AG09309 (cell line): ENCODE data around the gene OR6N2.

ENCODE experiments used
- DNase-seq: peaks from one replicate; pipeline ENCODE4 v3.0.0-alpha.2; 2010; ENCODE audit warnings: low read depth
- H3K4me3 ChIP-seq: 2 replicates; pipeline ENCODE4 v1.5.1; 2011; ENCODE audit warnings: mild to moderate bottlenecking, low read depth, low read length, moderate library complexity; ENCODE audit not compliant: control insufficient read depth
- TF ChIP-seq, protein P1 (sequence below): IDR thresholded peaks from 2 replicates; pipeline ENCODE4 v1.5.1; 2011; ENCODE audit warnings: mild to moderate bottlenecking, low read depth, low read length, inconsistent platforms; ENCODE audit not compliant: insufficient read depth, control insufficient read depth; ENCODE audit errors: missing control alignments

The OR6N2 gene

DNA sequence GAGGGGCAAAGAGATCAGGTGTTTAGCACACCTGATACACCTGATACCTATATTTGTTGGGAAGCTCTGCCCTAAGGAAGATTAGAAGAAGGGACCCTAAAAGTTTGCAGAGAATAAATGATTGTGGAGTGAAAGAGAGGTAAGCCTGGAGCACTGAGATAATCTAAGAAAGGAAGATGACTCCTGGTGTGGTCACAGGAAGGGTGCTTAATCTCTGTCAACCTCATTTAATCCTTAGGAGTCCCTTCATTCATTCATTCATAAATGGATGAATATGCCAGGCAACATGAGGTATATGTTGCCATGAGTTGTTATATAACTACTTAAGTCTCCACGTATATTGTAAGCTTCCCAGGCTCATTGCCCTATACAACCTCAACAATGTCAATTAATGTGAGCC is 34.0 kb upstream of the OR6N2 start:
- no peak overlapping the region for H3K4me3 ChIP-seq
- TF ChIP-seq, protein P1, sequence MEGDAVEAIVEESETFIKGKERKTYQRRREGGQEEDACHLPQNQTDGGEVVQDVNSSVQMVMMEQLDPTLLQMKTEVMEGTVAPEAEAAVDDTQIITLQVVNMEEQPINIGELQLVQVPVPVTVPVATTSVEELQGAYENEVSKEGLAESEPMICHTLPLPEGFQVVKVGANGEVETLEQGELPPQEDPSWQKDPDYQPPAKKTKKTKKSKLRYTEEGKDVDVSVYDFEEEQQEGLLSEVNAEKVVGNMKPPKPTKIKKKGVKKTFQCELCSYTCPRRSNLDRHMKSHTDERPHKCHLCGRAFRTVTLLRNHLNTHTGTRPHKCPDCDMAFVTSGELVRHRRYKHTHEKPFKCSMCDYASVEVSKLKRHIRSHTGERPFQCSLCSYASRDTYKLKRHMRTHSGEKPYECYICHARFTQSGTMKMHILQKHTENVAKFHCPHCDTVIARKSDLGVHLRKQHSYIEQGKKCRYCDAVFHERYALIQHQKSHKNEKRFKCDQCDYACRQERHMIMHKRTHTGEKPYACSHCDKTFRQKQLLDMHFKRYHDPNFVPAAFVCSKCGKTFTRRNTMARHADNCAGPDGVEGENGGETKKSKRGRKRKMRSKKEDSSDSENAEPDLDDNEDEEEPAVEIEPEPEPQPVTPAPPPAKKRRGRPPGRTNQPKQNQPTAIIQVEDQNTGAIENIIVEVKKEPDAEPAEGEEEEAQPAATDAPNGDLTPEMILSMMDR, result no peak
- DNase-seq, result no peak

DNA sequence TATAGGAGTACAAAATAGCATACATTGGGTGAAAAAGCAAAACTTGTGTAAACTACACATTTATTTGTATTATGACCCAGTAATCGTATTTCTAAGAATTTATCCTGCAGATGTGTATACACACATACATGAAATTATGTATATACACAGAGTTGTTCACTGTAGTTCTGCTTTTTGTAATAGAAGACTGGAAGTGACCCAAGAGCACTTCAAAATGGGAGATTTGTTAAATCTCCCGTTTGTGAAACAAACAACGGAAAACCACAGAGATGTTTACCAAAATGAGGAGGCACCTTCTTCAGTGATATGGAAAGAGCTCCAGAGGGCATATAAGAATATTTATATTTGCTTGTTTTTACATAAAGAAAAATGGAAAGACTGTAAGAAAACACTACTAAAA is 32.2 kb upstream of the OR6N2 start:
- H3K4me3 ChIP-seq, result no peak overlapping the region
- no peak for DNase-seq
- TF ChIP-seq, protein P1, result no peak

DNA sequence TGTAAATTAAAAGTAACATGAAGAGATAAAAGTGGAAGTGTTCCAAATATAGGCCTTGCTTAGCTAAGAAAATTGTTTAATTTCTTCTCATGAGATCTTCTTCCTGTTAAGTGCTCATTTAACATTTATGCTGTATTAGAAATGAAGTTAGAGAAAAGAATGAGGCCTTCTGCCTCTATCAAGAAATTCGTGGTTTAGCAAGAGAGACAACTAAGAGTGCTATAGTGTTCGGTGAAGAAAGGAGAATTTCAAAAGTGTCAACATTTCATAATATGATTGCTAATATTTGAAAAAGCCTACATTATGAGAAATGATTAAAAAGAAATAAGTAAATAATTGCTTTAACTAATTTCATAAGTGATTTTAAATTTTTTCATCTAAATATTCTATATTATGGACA is 31.3 kb upstream of the OR6N2 start:
- DNase-seq, result no peak
- no peak overlapping the region for H3K4me3 ChIP-seq
- TF ChIP-seq, protein P1, result no peak

DNA sequence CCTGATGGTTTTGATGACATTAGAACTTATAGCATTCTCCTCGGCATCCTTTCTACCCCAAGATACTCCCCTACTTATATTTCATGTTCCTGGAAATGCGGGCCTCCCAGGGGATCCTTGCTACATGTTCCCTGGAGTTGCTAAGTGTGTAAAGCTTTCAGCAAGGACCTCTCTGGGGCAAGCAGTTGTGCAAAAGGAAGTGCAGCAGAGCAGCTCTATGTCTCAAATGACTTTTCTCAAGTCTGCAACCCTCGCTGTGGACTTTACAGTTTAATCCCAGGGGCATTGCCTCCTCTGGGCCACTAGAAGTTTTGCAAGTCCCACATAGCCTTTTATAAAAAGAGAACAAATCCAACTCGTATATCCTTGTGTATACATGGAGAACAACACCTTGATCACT is 29.3 kb upstream of the OR6N2 start:
- H3K4me3 ChIP-seq, result no peak overlapping the region
- TF ChIP-seq, protein P1, result no peak
- DNase-seq, result no peak

DNA sequence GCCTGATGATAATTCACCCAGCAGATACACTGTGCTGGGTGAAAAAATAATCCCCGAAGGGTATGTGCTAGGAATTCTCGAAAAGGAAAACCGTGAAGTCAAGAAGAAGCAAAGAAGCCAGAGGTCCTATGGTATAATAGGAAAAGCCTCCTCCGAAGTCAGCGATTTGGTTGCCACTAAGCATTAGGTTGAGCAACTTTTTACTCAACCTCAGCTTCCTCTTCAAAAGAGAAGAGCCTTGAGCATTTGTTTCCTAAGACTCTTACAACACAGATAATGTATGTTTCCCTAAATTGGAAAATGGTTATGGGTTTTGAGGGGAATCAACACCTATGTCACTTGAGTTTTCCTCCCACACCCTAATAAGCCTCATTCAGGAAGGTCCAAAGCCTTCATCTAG is 28.9 kb upstream of the OR6N2 start:
- no peak overlapping the region for H3K4me3 ChIP-seq
- no peak for DNase-seq

DNA sequence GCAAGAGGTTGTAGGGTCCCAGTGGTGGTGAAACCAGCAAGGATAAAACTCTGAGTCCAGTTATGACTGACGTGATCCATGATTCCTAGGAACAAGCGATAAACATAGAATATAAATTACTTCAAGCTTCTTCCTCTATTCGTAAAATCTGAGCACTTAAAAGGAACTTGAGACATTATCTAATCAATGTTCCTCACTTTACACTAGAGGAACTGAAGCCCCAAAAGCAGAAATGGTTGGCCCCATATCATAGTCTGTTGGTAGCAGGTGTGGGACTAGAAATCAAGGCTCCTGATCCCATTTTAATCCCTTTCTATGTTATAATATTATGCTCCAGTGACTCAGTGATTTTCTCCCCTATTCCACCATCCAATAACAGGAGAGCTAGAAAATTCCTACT is 28.3 kb upstream of the OR6N2 start:
- TF ChIP-seq, protein P1, result no peak
- no peak overlapping the region for H3K4me3 ChIP-seq
- DNase-seq, result no peak

More for the DNA sequence above, 28.9 kb upstream of the OR6N2 start:
- TF ChIP-seq, protein P1, result no peak
